HG03571 (cell line): Measurements from ENCODE around the gene NLRP14.

Experiments
- ATAC-seq: cut with Tn5 transposase; IDR thresholded peaks from one replicate; pipeline ENCODE4 v1.9.1; 2021; ENCODE audit not compliant: unreplicated experiment

NLRP14 gene

GRCh38 chr11:7020183-7020917 is at the start of gene NLRP14, which contains the start of gene ZNF214:
NLRP14 (plus strand) TSS chr11:7020479; CDS start chr11:7038587, 18,108 bp downstream.
ZNF214 (minus strand) TSS chr11:7020346; CDS start chr11:7002835, 17,511 bp downstream.
- no peak for ATAC-seq

- no peak for ATAC-seq
Measured at GRCh38 chr11:6979365-6979764, 40.9 kb upstream of the NLRP14 start.

DNA sequence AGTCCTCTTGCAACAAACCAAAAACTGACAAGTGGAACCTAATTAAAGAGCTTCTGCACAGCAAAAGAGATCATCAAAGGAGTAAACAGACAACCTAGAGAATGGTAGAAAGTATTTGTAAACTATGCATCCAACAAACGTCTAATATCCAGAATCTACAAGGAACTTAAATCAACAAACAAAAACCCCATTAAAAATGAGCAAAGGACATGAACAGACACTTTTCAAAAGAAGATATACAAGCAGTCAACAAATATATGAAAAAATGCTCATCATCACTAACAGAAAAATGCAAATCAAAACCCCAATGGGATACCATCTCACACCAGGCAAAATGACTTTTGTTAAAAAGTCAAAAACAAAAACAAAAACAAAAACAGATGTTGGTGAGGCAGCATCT is 33.8 kb upstream of the NLRP14 start:
- no peak for ATAC-seq

DNA sequence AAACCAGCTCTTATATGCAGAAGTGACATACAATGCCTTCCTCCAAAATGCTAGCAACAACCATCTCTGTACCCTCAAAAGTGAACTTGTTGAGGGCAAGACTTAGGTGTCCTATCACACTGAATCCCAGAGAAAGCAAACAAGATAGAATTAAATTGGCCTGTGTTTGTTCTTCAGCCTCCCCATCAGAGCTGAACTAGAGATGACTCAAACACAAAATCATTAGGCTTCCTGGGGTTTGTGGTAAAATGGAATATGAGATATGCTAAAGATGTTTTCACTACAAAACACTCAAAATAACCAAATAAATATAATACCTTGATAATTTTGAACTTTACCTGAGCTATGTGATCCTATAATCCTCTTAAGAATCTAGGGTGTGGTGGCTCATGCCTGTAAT is 31.8 kb upstream of the NLRP14 start:
- ATAC-seq: no peak

DNA sequence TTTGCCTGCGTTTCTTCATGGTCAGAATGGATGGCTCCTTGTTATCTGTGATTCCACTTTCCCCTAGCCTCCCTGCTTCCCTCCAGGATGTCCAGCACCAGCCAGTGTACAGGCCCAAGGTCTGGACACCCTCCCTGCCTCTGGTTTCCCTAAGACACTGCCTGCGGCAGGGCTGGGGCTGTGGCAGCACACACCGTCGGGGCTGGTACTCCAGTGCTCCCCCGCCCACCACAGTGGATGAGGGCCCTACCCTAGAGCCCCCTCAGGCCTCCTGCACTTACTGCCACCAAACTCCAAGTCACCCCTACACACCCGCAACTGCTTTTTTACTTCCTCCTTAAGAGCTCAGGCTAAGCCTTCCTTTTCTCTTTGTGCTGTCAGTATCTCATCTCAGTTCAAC is 29.1 kb upstream of the NLRP14 start:
- no peak for ATAC-seq

GRCh38 chr11:6992026-6992425 is 28.3 kb upstream of the NLRP14 start:
- no peak for ATAC-seq

DNA sequence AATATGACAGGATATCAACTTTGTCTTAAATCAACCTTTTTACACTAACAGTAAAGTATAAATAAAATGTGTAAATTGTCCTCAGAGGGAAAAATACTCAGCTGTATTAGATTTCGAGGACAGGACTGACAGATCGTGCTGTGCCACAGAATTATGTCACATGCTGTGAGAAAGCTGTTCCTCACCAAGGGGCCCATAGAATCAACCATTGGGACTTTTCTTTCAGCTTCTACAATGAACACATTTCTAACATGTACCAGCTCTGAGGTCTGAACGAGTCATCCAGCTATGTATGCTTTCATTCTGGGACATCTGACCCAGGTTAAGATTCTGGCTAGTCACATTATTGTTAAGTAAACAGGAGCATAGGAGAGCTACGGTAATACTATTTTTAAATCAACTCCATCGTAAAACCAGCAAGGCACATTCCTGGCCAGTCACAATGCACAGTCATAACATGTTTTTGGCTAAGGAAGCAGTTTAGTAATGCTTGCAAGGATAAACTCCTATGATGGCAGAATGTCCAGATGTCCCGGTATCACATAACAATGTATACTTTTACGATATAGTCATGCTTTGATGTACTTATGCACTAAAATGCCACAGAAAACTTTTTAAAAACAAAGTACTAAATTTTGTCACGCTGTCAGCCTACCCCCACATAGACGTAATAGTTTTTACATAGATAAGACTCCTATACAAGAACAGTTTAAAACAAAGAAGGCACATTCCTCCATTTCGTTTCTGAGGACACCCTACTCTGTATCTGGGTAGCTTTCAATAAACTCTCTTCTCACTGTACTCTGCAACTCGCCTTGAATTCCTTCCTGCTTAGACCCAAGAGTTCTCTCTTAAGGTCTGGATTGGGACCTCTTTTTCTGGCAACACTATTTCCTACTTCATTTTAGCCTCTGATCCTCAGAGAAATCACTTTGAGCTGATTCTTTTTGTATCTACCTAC is 27.5 kb upstream of the NLRP14 start:
- ATAC-seq: no peak

- no peak for ATAC-seq
Measured at GRCh38 chr11:6995703-6996102, 24.6 kb upstream of the NLRP14 start.

GRCh38 chr11:7004482-7004881 is 15.8 kb upstream of the NLRP14 start:
- ATAC-seq: no peak

DNA sequence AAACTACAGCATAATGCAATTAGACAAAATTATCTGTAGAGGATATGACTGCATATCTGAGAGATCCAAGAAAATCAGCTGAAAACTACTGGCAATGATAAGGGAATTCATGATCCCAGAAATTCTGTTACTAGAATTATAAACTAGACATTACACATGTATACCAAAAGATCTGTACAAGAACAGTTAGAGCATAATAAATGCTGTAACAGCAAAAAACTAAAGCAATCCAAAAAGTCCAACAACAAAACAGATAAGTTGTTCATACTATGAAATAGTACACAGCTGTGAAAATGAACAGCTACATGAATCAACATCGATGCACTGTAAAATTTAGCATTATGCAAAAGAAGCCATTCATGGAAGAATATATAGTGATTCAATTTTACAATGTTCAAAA is 6.2 kb upstream of the NLRP14 start:
- no peak for ATAC-seq

DNA sequence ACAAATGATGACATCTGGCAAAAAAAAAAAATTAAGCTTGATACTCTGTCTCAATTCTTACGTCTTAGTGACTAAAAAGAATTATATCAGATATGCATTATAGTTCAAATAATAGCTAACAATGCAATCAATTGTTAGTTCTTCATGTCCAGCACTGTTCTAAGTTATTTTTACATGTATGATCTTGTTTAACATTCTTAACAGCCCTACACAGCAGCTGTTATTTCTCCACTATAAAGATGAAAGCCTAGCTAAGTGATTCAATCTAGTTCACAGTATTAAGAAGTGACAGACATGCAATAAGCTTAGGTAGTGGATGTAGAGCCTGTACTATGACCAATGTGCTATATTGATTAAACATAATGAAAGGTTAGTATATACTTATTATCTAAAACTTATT is 4.3 kb upstream of the NLRP14 start:
- ATAC-seq: no peak

- ATAC-seq: no peak
Measured at GRCh38 chr11:7019500-7020182, 638 bp upstream of the NLRP14 start.

DNA sequence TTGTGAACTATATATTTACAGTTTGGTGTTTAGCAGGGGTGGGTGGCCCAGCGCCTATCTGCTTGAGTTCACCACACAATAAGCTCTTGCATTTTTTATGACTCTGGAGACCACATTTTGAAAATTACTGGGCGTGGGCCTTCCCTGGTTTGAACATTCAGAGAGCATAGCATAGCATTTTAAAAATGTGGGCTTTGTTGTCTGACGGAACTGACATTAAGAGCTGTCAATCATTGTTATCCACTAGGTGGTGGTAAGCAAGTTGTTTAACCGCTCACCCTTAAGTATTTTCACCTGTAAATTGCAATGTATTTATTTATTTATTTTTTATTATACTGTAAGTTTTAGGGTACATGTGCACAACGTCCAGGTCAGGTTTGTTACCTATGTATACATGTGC is 1.0 kb downstream of the NLRP14 start:
- ATAC-seq: no peak

GRCh38 chr11:7028141-7028540 is 7.9 kb downstream of the NLRP14 start:
- ATAC-seq: no peak

DNA sequence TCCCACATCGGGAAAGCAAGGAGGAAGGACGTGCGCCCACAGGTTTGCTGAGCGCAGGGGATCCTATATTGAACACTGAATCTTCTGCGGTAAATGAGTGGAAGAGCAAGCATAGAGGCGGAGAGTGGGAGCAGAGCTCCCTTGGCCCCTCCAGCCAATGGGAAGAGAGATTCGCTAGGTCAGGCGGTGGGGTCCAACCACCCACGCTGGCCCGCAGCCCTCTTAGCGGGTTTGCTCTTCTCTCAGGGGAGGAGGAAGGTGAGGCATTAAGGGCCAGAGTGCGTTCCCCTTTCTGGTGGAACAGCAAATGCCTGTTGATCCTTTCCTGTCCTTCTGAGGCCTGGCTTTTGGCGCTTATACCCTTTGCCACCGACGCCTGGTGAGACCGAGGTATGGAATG is 10.6 kb downstream of the NLRP14 start:
- no peak for ATAC-seq

GRCh38 chr11:7031471-7031871 is 11.2 kb downstream of the NLRP14 start:
- ATAC-seq: no peak

- ATAC-seq: no peak
Measured at GRCh38 chr11:7032692-7033091, 12.4 kb downstream of the NLRP14 start.

GRCh38 chr11:7034019-7034418 is 13.7 kb downstream of the NLRP14 start:
- ATAC-seq: no peak

GRCh38 chr11:7046474-7047175 is 26.3 kb downstream of the NLRP14 start:
- ATAC-seq: no peak

DNA sequence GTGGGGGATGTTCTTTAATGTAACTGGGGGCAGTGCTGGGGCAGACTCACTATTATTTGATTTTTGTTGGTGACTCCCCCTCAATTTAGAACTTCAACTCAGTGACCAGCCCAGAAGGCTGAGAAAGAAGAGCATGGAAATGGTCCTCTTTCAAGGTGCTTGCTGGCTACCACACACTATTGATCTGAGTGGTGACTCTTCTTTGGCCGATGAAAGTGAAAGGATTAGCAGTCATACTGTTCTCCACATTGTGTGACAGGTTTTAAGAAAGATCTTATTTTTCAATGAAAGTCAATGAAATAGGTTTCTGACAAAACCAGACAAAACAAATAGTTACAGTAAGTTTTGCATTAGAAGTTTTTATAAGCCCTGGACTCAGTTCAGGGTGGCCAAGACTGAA is 29.9 kb downstream of the NLRP14 start:
- ATAC-seq: no peak
